ENCODE measurements around the gene SHROOM2. TPM values are rescaled to one million over a fixed set of nuclear protein-coding genes. Genes with fewer than 3 reads are reported as not detected.
A peak's percentile ranks its signal among the peaks of the same experiment; 100 is the strongest.

The SHROOM2 gene
- total RNA-seq, 1 donor from 2014 or later = 9.6 TPM

DNA sequence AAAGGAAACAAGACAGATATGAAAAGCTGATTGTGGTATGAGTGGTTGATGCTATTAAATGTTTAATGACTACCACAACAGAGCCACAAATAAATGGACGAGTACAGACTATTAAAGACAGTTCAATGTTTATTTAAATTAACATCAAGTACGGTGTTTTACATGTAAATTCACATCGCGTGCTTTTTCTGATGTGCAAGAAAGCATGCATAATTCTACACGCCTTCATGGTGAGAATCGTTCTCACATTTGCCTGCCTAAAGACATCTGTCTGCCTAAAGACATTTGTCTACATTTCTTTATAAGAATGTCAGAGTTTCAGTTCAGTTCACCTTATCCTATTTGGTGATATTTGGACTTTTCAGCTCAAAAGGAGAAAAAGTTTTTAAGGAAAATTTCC is 13.3 kb upstream of the SHROOM2 start:
- H3K27ac ChIP-seq = no peak overlapping the region
- TF ChIP-seq, protein P1, sequence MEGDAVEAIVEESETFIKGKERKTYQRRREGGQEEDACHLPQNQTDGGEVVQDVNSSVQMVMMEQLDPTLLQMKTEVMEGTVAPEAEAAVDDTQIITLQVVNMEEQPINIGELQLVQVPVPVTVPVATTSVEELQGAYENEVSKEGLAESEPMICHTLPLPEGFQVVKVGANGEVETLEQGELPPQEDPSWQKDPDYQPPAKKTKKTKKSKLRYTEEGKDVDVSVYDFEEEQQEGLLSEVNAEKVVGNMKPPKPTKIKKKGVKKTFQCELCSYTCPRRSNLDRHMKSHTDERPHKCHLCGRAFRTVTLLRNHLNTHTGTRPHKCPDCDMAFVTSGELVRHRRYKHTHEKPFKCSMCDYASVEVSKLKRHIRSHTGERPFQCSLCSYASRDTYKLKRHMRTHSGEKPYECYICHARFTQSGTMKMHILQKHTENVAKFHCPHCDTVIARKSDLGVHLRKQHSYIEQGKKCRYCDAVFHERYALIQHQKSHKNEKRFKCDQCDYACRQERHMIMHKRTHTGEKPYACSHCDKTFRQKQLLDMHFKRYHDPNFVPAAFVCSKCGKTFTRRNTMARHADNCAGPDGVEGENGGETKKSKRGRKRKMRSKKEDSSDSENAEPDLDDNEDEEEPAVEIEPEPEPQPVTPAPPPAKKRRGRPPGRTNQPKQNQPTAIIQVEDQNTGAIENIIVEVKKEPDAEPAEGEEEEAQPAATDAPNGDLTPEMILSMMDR (IDR thresholded peaks at IDR 0.05) = no peak
- no peaks in the 10 kb centered on the region for H3K4me1 ChIP-seq
- DNase-seq (no peak), ATAC-seq (no peak)
- no peaks in the 10 kb centered on the region for H3K36me3 ChIP-seq
- intact Hi-C loops (cut with DNase I) = no loop called here
- H3K27me3 ChIP-seq = no peaks in the 10 kb centered on the region
- H3K4me3 ChIP-seq = no peak overlapping the region
- no peaks in the 10 kb centered on the region for H3K9me3 ChIP-seq

DNA sequence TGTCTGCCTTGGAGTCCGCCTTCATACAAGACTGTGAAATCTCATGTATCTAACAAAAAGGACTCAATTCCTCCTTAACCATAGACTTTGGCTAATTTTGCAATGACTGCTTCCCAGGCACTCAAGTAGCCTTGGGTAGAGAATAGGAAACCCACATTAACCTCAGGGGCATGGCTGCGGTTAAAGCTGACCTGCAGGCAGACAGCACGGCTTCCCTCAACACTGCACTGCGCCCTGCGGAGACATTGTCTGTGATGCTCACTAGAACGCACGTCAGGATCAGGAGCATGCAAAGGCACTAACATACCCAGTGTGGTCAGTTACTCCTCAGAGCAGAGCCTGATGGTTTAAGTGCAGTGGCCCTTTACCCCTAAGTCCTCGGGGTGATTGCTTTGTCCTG is 10.3 kb upstream of the SHROOM2 start:
- H3K4me3 ChIP-seq = no peak overlapping the region
- no peak for DNase-seq
- no peaks in the 10 kb centered on the region for H3K9me3 ChIP-seq
- no peaks in the 10 kb centered on the region for H3K27me3 ChIP-seq
- H3K27ac ChIP-seq = no peak overlapping the region
- H3K4me1 ChIP-seq = no peaks in the 10 kb centered on the region
- intact Hi-C loops (cut with DNase I) = no loop called here
- ATAC-seq = no peak
- H3K36me3 ChIP-seq = no peaks in the 10 kb centered on the region
- TF ChIP-seq, protein P1 (IDR thresholded peaks at IDR 0.05) = no peak

DNA sequence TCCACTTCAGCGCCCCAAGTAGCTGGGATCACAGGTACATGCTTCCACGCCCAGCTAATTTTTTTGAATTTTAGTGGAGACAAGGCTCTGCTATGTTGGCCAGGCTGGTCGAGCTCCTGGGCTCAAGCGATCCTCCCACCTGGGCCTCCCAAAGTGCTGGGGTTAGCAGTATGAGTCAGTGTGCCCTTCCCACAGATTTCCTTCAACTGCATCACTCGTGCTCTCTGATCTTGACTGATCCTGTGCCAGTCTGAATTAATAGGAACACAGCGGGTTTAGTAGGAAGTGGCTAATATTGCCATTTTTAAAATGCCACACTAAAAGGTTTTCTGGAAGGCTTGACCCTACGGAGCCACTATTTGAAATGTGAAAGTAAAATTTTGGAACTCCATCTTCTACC is 4.3 kb upstream of the SHROOM2 start:
- ATAC-seq (no peak), DNase-seq (no peak)
- H3K4me3 ChIP-seq = no peak overlapping the region
- H3K4me1 ChIP-seq = no peaks in the 10 kb centered on the region
- H3K9me3 ChIP-seq = no peaks in the 10 kb centered on the region
- intact Hi-C loops (cut with DNase I) = no loop called here
- H3K27me3 ChIP-seq = no peaks in the 10 kb centered on the region
- no peaks in the 10 kb centered on the region for H3K36me3 ChIP-seq
- TF ChIP-seq, protein P1 (IDR thresholded peaks at IDR 0.05) = no peak
- no peak overlapping the region for H3K27ac ChIP-seq

DNA sequence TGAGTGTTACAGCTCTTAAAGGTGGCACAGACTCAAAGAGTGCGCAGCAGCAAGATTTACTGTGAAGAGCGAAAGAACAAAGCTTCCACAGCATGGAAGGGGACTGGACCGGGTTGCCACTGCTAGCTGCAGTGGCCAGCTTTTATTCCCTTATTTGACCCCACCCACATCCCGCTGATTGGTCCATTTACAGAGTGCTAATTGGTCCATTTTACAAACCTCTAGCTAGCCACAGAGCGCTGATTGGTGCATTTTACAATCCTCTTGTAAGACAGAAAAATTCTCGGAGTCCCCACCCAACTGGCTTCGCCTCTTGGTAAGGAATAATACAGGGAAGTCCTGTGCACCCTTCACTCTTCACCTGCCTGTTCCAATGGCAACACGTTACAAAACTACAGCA is 1.9 kb upstream of the SHROOM2 start:
- ATAC-seq = no peak
- Histone ChIP-seq H3K36me3 (no peaks in the 10 kb centered on the region), H3K9me3 (no peaks in the 10 kb centered on the region), H3K4me1 (peaks cover 3% of the 10 kb centered on the region), H3K27ac (no peak overlapping the region), H3K27me3 (no peaks in the 10 kb centered on the region), H3K4me3 (no peak overlapping the region)
- TF ChIP-seq, protein P1 (IDR thresholded peaks at IDR 0.05) = no peak
- no peak for DNase-seq
- intact Hi-C loops (cut with DNase I) = no loop called here

DNA sequence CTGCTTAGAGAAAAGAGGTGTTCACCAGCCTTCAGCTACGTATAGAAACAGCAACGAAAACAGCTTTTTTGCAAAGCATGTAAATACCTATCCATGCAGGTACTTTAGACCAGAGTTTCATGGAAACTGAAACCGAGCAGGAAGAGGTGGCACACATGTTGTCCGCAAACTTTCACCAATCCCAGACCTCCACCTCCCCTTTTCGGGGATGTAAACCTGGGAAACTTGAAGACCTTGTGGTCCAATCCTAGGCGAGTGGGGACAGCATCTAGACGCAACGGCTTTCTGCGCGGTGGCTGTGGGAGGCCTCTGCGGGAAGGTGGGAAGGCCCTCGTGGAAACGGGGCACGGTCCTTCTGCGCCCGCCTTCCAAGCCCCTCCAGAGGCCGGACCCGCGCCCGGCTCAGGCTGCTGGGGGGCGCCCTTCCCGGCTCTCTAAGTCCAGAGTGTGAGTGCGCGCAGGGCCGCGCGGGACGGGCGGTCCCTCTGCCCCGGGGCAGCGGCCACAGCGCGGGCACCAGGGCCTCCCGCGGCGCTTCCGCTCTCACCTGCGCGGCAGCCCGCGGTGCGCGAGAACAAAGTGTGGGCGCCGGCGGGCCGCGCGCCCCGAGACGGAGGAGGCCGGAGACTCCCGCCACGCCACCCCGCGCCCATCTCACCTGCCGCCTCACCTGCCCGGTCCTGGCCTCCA is 830 bp upstream of the SHROOM2 start:
- Histone ChIP-seq H3K9me3 (no peaks in the 10 kb centered on the region), H3K4me3 (peak overlapping the region; percentile 56), H3K27me3 (no peaks in the 10 kb centered on the region), H3K36me3 (no peaks in the 10 kb centered on the region), H3K27ac (no peak overlapping the region), H3K4me1 (peaks cover 3% of the 10 kb centered on the region)
- DNase-seq (no peak), ATAC-seq (peak; percentile 41)
- intact Hi-C loops (cut with DNase I) = no loop called here
- TF ChIP-seq, protein P1 (IDR thresholded peaks at IDR 0.05) = no peak

All from upper lobe of right lung (tissue), 1 donor.